H1 (cell line): Measurements from ENCODE around the gene DUOX1. TPM values are rescaled to one million over a fixed set of nuclear protein-coding genes. Genes with fewer than 3 reads are reported as not detected.

ENCODE experiments used
- polyA plus RNA-seq, 7 experiments: library from polyadenylated mRNA; depleted of rRNA in 3 of 7; stranded (reverse) in 5 of 7; unstranded in 2 of 7; fragments of >200 nt in 5 of 7; fragments of 200-250 nt in 2 of 7; gene quantifications; 1 replicate in 5 of 7; 2 replicates in 1 of 7; 4 replicates in 1 of 7; pipeline versions ENCODE4 v1.2.1 to v1.2.3, GENCODE V29; 2011 to 2013; ENCODE audit warnings: missing spikeins in 2 of 7, mixed read lengths in 2 of 7
- total RNA-seq: library from RNA; stranded (reverse); fragmentation: NEBNext Ultra II Directional; extraction: Animal tissue kit (Norgen Biotek cat#: 25700); gene quantifications from 2 replicates; pipeline ENCODE4 v1.2.1, GENCODE V29; 2021
- TF ChIP-seq, protein P1 (sequence below): IDR thresholded peaks from 2 replicates; pipeline ENCODE4 v1.6.1; 2012; ENCODE audit warnings: inconsistent platforms

DUOX1 gene
- total and polyA plus RNA-seq, 2 of the 8 experiments (the other 6 are each of a cell fraction or from before 2014, with no cell fraction given): 0.84 to 1.4 TPM

DNA sequence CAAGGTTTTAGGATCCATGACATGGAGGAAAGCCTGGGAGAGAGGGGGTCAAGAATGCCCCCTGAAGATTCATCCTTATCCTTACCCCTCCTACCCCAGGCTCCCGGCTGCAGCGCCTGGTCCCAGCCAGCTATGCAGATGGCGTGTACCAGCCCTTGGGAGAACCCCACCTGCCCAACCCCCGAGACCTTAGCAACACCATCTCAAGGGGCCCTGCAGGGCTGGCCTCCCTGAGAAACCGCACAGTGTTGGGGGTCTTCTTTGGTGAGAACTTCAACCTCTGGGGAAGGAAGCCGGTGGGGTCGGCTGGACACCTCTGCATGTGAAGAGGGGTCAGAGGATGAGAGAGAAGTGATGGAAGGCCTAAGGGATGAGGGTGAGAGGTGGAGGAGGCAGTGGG, 4.3 kb downstream of the DUOX1 start (continued):
- TF ChIP-seq, protein P1, sequence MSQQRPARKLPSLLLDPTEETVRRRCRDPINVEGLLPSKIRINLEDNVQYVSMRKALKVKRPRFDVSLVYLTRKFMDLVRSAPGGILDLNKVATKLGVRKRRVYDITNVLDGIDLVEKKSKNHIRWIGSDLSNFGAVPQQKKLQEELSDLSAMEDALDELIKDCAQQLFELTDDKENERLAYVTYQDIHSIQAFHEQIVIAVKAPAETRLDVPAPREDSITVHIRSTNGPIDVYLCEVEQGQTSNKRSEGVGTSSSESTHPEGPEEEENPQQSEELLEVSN: no peak
